ENCODE results near the gene ADH7. TPM values are rescaled to one million over a fixed set of nuclear protein-coding genes. Genes with fewer than 3 reads are reported as not detected.

ADH7 gene
- polyA plus RNA-seq, 3 donors: not detected

GRCh38 chr4:99399017-99399416 is 36.1 kb downstream of the ADH7 start:
- H3K4me1 ChIP-seq (ENCODE audit: control insufficient read depth in 1 of 2, insufficient read depth in 2 of 2, low read length in 2 of 2): no peaks in the 10 kb centered on the region
- H3K9me3 Mint-ChIP-seq: peaks cover 0 to 3% (median 0%) of the 10 kb centered on the region in 7 donors
- DNase-seq: no peak
- no peak overlapping the region for H3K4me2 ChIP-seq (replicated peaks; ENCODE audit: extremely low read depth, low read length, poor library complexity, severe bottlenecking)
- H3K36me3 Mint-ChIP-seq: no peaks in the 10 kb centered on the region
- no peaks in the 10 kb centered on the region for H3K27me3 ChIP-seq (ENCODE audit: control insufficient read depth in 2 of 2, insufficient read depth in 2 of 2, low read length in 2 of 2)
- H4K20me1 ChIP-seq (ENCODE audit: insufficient read depth, low read length): no peaks in the 10 kb centered on the region
- H3K4me3 ChIP-seq (replicated peaks in 1 of 3; ENCODE audit: low read depth in 2 of 3, low read length in 3 of 3): no peak overlapping the region
- no peak overlapping the region for H3K9ac ChIP-seq (ENCODE audit: insufficient read depth, low read length, poor library complexity, severe bottlenecking)
- no peak overlapping the region for H3K27ac ChIP-seq (ENCODE audit: low read depth in 1 of 2, low read length in 2 of 2)
- no peak overlapping the region for H2AFZ ChIP-seq (ENCODE audit: insufficient read depth, low read depth, low read length, poor library complexity, severe bottlenecking)
- no peak overlapping the region for H3K4me3 Mint-ChIP-seq
- no peaks in the 10 kb centered on the region for H3K9me3 ChIP-seq (replicated peaks in 1 of 2; ENCODE audit: control insufficient read depth in 1 of 2, insufficient read depth in 1 of 2, low read length in 2 of 2)
- no peaks in the 10 kb centered on the region for H3K36me3 ChIP-seq (replicated peaks in 1 of 2; ENCODE audit: control insufficient read depth in 1 of 2, insufficient read depth in 2 of 2, low read length in 2 of 2)
- no CpG with 5 or more reads among the region's 1 CpG for WGBS (ENCODE audit: insufficient coverage)
- H3K27ac Mint-ChIP-seq: no peak overlapping the region
- TF ChIP-seq CTCF (IDR thresholded peaks at IDR 0.05): no peak
- H3K27me3 Mint-ChIP-seq (ENCODE audit: low read depth in 3 of 3): no peaks in the 10 kb centered on the region
- peaks cover 4% of the 10 kb centered on the region for H3K4me1 Mint-ChIP-seq
- H3K79me2 ChIP-seq (ENCODE audit: insufficient read depth, low read length): no peaks in the 10 kb centered on the region
- intact Hi-C loops (cut with micrococcal nuclease): no loop called here

DNA sequence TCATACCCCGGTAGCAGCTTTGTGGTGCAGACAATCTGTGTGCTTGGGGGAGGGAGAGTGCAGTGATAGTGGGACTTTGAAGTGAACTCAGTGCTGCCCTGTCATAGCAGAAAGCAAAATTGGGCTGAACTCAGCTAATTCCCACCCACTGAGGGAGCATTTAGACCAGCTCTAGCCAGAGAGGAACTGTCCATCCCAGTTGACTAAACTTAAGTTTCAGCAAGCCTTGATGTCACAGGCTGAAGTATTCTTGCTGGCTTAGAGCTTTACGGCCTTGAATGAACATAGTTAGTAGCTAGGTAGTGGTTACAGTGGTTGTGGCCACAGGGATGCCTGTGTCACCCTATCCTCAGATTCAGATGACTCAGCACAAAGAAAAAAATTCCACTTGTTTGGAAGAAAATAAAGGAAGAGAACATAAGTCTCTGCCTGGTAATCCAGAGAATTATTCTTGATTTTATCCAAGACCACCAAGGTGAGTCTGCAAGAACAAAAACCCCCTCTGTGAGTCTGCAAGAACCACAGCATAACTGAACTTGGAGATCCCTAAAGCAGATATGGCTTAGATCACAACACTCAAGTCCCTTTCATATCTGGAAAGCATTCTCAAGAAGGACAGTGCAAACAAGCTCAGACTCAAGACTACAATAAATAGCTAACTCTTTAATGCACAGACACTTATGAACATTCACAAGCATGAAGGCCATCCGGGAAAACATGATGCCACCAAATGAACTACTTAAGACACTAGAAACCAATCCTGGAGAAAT is 39.4 kb downstream of the ADH7 start:
- WGBS (ENCODE audit: insufficient coverage): no CpG with 5 or more reads among the region's 3 CpGs
- H3K4me1 Mint-ChIP-seq: peaks cover 2% of the 10 kb centered on the region
- DNase-seq: no peak
- no peak overlapping the region for H3K9ac ChIP-seq (ENCODE audit: insufficient read depth, low read length, poor library complexity, severe bottlenecking)
- no peaks in the 10 kb centered on the region for H3K36me3 Mint-ChIP-seq
- no peak overlapping the region for H3K4me2 ChIP-seq (replicated peaks; ENCODE audit: extremely low read depth, low read length, poor library complexity, severe bottlenecking)
- H3K4me3 ChIP-seq (replicated peaks in 1 of 3; ENCODE audit: low read depth in 2 of 3, low read length in 3 of 3): no peak overlapping the region
- H3K79me2 ChIP-seq (ENCODE audit: insufficient read depth, low read length): no peaks in the 10 kb centered on the region
- H3K27ac Mint-ChIP-seq: no peak overlapping the region
- no peaks in the 10 kb centered on the region for H3K27me3 ChIP-seq (ENCODE audit: control insufficient read depth in 2 of 2, insufficient read depth in 2 of 2, low read length in 2 of 2)
- peaks cover 1 to 3% of the 10 kb centered on the region in 2 donors for H3K9me3 ChIP-seq (replicated peaks in 1 of 2; ENCODE audit: control insufficient read depth in 1 of 2, insufficient read depth in 1 of 2, low read length in 2 of 2)
- H3K27me3 Mint-ChIP-seq (ENCODE audit: low read depth in 3 of 3): no peaks in the 10 kb centered on the region
- no peak for TF ChIP-seq CTCF (IDR thresholded peaks at IDR 0.05)
- no peaks in the 10 kb centered on the region for H4K20me1 ChIP-seq (ENCODE audit: insufficient read depth, low read length)
- H3K4me3 Mint-ChIP-seq: no peak overlapping the region
- no peaks in the 10 kb centered on the region for H3K4me1 ChIP-seq (ENCODE audit: control insufficient read depth in 1 of 2, insufficient read depth in 2 of 2, low read length in 2 of 2)
- no peaks in the 10 kb centered on the region for H3K36me3 ChIP-seq (replicated peaks in 1 of 2; ENCODE audit: control insufficient read depth in 1 of 2, insufficient read depth in 2 of 2, low read length in 2 of 2)
- intact Hi-C loops (cut with micrococcal nuclease): no loop called here
- no peak overlapping the region for H2AFZ ChIP-seq (ENCODE audit: insufficient read depth, low read depth, low read length, poor library complexity, severe bottlenecking)
- peaks cover 0 to 10% (median 3%) of the 10 kb centered on the region in 7 donors for H3K9me3 Mint-ChIP-seq
- no peak overlapping the region for H3K27ac ChIP-seq (ENCODE audit: low read depth in 1 of 2, low read length in 2 of 2)
